Posterior cingulate gyrus (tissue), 11 donors: ENCODE results near the gene YPEL1.

Source experiments
- DNase-seq, 10 donors: peaks; one replicate each; pipeline versions ENCODE4 v3.0.0 to v3.0.0-alpha.2; 2020 to 2021; ENCODE audit warnings: mixed read lengths in 3 of 10
- intact Hi-C: fragments of 100-400 bp; cut with DNase I; formaldehyde crosslinking; loops from one replicate; pipeline ENCODE4 v1.15.1; 2023

The YPEL1 gene

DNA sequence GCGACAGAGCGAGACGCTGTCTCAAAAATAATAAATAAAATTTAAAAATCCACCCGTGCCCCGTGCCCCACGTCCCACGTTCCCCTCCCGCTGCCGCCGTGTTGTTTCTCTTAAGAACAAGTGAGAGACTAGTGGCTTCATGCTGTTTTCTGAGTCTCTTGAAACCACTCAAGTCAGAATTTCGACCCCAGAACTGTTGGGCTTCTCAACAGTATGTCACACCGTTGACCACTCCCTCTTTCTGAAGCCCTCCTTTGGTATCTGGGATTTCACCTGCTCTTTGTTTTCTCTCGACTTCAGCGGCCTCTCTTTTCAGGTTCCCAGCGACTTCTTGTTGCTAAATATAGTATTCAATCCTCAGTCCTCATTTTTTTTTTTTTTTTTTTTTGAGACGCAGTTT is 68.8 kb downstream of the YPEL1 start:
- no peak for DNase-seq
- intact Hi-C loops: no loop called here

DNA sequence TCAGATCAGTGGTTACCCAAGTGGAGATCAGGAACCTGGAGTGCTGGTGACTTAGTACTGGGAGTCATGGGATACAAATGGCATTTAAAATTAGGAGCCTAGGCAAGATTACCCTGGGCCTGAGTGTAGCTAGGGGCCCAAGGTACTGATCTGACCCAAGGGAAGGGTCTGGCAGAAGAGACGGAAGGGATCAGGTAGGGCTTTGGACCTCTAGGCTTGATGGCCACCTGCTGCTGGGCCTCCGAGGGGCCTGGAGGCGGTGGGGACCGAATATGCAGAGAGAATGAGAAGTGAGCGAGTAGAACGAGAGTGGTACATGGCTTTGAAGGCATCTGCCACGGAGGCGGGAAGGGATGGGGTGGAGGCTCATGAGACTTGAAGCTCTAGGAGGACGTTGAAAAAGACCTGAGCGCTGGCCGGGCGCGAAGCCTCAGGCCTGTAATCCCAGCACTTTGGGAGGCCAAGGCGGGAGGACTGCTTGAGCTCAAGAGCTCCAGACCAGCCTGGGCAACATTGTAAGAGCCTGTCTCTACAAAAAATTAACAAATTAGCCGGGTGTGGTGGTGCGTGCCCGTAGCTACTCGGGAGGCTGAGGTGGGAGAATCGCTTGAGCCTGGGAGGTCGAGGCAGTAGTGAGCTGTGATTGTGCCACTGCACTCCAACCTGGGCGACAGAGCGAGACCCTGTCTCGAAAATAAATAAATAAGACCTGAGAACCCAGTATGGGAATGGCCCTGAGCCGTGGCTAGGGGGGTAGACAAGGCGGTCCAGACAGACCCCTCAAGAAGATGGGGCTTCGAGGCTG is 70.3 kb downstream of the YPEL1 start:
- intact Hi-C loops: no loop called here
- DNase-seq: no peak

DNA sequence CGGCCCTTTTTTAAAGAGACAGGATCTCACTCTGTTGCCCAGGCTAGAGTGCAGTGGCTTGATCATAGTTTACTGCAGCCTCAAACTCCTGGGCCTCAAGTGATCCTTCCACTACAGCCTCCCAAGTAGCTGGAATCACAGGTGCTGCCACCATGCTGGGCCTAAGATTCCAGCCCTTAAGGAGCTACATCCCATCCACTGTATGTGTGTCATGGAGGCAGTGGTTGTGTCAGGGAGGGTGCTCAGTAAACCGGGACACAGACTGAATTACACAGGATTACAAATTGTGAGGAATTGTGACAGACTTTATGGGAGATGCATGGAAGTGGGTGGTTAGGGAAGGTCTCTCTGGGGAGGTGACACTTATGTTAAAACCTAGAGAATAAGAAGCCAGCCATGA is 71.9 kb downstream of the YPEL1 start:
- intact Hi-C loops: no loop called here
- no peak for DNase-seq

DNA sequence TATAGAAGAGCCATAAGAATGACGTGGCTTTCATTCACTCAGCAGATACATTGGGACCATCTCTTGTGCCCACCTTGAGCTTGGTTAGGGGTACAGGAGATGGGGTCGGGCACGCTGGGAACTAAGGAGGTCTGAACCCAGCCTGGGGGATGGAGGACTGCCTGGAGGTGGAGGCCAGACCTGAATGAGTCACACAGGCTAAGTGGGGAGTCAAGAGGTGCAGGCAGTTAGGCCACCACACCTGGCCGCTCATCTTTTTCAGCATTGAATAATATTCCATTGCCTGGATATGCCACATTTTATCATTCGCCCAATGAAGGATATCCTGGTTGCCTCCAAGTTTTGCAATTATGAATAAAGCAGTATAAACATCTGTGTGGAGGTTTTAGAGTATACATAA is 73.6 kb downstream of the YPEL1 start:
- intact Hi-C loops: no loop called here
- no peak for DNase-seq

DNA sequence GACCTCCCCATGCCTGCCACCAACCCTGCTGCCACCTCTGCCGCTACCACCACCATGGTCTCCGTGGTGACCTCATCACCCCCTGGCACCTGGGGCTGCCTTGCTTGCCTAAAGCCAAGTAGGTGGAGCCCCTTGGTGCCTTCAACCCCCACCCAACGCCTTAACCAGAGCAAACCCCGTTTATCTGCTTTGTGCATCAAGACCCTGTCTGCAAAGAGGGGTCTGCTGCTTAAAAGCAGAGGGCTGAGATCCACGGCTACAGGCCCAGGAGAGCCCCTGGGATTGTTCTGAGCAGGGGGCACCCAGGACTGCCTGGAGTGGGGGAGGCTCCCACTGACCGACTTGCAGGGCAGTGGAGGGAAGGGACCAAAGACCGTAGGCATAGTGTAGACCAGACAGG is 74.7 kb downstream of the YPEL1 start:
- intact Hi-C loops: no loop called here
- no peak for DNase-seq

DNA sequence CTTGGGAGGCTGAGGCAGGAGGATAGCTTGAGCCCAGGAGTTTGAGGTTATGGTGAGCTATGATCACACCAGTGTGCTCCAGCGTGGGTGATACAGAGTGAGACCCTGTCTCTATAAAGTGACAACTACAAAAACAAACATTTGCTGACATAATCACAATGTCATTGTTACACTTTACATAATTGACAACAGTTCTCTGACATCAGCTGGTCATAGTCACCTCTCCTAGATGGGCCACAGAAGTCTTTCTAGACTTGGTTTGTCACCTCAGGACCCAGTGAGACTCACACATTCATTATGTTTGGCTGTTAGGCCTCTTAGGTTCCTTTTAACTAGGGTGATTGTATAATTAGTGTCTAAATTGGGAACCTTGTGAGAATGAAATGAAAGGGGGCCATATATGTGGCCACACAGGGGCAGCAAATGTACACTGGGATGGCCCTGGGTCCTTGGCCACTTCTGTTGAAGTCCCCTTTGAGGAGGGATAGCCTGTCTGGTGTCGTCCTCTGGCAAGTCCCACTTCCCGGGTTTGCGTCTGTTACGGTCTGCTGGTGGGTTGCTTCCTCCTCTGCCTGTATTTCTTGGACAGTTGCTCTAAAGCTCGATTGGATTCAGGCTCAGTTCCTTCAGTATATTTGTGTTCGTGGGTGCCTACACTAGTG is 75.6 kb downstream of the YPEL1 start:
- no peak for DNase-seq
- intact Hi-C loops: no loop called here

DNA sequence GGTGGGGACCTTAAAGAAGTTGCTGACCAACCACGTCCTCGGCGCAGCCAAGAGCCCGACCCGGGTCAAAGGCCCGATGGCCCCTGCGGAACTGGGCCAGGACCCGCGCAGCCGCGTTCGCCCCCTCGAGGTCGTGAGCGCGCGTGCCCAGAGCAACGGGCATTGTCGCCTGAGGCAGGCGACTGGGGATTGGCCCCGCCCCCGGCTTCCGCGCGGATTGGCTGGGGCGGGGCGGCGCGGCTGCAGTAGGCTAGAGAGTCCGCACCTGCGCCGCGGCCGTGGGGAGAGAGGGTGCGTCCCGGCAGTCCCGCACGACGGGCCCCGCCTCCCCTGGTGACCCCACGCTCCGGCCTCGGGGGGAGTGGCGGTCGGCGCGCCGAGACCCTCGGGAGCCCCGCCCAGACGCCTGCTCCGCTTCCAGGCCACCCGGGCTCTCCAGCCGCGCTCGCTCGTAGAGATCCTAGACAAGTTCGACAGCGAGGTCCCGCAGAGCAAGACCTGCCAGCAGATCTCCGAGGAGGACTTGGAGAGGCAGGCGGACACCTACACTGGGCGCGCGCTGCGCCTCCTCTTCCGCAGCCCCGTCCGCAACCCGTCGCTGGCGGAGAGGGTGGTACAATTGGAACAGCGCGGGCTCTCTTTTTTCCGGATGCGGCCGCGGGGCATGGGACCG is 78.1 kb downstream of the YPEL1 start:
- intact Hi-C loops: no loop called here
- peak in 3 of 10 donors; percentile 30 to 90 (median 47) for DNase-seq

DNA sequence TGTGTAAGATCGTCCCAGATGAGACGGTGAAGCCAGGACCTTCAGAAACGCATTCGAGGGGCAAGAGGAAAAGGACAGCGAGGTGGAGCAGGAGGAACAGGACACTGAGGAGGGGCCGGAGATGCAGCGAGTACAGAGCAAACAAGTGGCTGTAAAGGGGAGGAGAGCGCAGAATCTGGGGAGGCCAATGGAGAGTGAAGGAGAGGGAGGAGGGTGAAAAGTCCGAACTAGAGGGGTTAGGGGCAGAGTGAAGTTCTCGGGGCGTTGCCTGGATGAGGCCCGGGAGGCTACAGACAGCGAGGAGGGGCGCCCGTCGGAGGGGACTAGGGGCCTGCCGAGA is 78.6 kb downstream of the YPEL1 start:
- intact Hi-C loops: no loop called here
- no peak for DNase-seq

DNA sequence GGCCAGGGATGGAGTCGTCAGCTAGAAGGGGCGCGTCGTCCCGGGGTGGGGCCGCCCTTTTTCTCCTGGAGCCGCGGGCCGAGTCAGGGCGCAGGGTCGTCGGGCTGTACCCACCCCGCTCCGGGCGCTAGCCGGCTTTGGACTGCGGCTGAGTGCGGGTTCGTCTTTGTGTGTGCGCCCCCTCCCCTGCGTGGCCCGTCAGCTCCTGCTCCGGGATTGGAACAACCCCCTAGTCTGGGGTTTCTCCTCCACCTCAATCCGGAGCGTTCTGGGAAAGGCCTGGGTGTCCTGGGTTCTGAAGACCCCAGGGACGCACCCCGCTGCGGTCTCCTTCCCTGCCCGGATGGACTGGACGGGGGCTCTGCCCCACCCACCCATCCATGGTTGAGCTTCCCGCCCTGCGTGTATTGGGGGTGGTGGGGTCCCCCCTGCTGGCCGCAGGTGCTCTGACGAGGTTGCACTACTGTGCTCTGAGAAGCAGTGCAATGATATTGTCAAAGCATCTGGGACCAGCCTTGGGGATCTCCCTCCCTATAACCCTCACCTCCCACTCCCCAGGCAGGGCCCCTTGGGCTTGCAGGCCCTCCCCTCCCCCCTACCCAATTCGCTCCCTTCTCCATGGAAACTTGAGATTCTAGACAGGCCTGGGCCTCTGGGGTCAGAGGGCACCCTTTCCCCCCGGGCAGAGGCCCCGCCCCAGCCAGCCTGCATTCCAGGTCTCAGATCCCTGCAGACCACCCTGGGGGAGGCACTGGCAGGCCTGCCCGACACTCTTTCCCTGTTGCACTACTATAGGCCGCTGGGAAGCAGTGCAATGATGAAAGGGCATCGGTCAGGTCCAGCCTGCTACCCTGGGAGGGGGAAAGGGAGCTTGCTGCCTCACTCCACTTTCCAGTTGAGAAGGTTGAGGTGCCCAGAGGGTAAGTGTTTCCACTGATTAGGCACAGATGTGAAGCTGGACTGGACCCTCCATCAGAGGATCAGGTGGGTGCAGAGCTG is 82.7 kb downstream of the YPEL1 start:
- DNase-seq: peak in 1 of 10 donors; percentile 74
- intact Hi-C loops: no loop called here

DNA sequence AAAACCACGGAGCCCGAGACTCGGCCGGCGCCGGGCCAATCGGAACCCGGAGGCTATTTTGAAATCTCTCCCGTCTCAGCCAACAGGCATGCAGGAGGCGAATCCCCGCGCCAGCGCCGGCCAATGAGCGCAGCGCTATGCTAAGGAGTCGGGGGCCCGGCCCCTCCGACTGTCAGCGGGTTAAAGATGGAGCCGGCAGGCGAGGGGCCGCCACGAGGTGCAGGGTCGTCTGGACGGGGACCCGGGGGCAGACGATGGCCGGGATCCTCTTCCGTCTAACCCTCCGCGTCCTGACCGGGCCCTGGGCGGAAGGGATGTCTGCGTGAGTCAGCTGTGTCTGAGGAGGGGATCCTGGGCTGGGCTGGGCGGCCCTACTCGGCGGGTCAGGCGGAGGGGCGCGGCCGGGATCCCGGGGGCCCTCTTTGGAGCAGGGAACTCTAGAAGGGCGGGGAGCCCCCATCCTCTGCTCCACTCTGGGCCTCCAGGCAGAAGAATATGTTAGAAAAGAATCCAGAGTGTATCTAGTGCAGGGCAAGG is 83.5 kb downstream of the YPEL1 start:
- peak; percentile 71 to 97 (median 86) for DNase-seq
- intact Hi-C loops: no loop called here

DNA sequence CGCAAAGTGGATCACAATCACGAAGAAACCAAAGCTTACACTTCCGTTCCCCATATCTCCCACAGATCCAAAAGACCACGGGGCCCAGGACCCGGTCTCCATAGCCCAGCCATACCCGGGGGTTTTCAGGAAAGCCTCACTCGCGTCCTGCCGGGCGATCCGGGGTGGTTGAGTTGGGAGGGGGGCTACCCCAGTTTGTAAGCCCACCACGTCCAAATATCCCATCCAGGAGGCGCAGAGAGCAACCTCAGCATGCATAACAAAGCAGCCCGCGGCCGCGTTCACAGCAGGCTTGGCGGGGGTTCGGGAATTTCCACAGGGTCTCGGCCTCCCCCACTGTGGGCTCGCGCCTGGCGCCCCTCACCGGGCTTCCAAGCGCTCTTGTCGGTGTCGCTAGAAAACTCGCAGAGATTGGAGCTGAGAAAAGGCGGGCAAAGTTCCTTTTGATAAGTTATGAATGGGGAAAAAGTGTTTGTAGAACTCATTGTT is 84.0 kb downstream of the YPEL1 start:
- peak in 1 of 10 donors; percentile 80 for DNase-seq
- intact Hi-C loops: no loop called here

DNA sequence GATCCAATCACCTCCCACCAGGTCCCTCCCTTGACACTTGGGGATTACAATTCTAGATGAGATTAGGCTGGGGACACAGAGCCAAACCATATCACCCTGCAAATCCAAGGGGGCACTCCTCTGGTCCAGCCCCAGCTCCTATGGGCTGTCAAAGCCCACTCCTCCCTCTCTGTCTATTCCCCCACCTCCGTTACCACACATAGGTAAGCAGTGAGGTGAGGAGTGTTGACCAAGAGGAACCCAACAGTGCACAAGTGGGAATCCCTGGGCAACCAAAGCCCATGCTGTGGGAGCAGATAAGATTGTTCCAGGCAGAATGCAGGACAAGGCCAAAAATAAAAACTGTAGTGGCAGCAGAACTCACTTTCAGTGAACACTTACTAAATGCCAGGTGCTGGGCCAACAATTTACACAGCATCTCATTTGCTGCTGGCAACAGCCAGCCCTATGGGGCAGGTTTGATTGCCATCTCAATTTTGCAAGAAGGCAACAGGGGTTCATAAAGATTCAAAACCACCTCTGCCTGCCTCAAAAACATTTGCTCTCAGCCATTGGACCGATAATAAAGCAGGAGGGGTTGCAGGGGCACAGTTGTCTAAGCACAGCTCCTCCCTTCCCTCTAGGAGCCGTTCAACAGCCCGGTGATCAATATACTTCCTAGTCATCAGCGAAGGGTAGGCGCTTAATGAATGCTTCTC is 84.6 kb downstream of the YPEL1 start:
- no peak for DNase-seq
- intact Hi-C loops: no loop called here

DNA sequence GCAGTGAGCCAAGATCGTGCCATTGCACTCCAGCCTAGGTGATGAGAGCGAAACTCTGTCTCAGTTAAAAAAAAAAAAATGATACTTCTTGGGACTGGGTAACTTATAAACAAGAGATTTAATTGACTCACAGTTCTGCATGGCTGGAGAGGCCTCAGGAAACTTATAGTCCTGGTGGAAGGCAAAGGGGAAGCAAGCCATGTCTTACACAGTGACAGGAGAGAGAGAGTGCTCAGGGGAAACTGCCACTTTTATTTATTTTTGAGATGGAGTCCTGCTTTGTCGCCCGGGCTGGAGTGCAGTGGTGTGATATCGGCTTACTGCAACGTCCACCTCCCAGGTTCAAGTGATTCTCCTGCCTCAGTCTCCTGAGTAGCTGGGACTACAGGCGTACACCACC is 85.3 kb downstream of the YPEL1 start:
- DNase-seq: no peak
- intact Hi-C loops: no loop called here
